Endothelial cell of umbilical vein (primary cell): ENCODE data around the gene GTF2IRD1. TPM values are rescaled to one million over a fixed set of nuclear protein-coding genes. Genes with fewer than 3 reads are reported as not detected.

Experiments used
- BruUV-seq: library from RNA; stranded (reverse); fragments of 400-500 nt; replicated peaks from 2 replicates; lab custom pipeline; 2021; lab: Mats Ljungman, UMichigan
- CTCF ChIA-PET: fragments of 300-600, 350-600 bp; sonication (Branson Sonifier 250); formaldehyde crosslinking; loops from one replicate; lab custom pipeline; 2021; ENCODE audit warnings: antibody characterized with exemption, inconsistent platforms; lab: Charles Lee
- POLR2A ChIA-PET: fragments of 300-600, 350-600 bp; sonication (Branson Sonifier 250); formaldehyde crosslinking; loops from one replicate; lab custom pipeline; 2021; ENCODE audit warnings: antibody characterized with exemption, inconsistent platforms; lab: Charles Lee
- DNase-seq: peaks from one replicate; pipeline ENCODE4 v3.0.0-alpha.2; 2011; ENCODE audit warnings: low read depth, low spot score
- FAIRE-seq: peaks from 2 replicates; lab custom pipeline; 2011; peaks lifted over from hg19 to GRCh38; lab: Jason Lieb, UNC
- H2AFZ ChIP-seq: 2 replicates; pipeline ENCODE4 v1.6.0; 2012; ENCODE audit warnings: low read depth, low read length, control low read depth, inconsistent platforms
- H3K27ac ChIP-seq: 2 replicates; pipeline ENCODE4 v1.5.1; 2011; ENCODE audit warnings: low read depth, mild to moderate bottlenecking, control low read depth, low read length, moderate library complexity; ENCODE audit not compliant: insufficient read depth
- H3K27me3 ChIP-seq, 2 experiments: 2 replicates each; pipeline versions ENCODE4 v1.6.0 to v1.6.1; 2011; ENCODE audit warnings: low read length in 2 of 2, mixed read lengths in 1 of 2; ENCODE audit not compliant: control insufficient read depth in 2 of 2, insufficient read depth in 2 of 2
- H3K36me3 ChIP-seq, 2 experiments: 2 replicates in 1 of 2; 3 replicates in 1 of 2; pipeline ENCODE4 v1.5.1; 2011; ENCODE audit warnings: low read length in 2 of 2, mild to moderate bottlenecking in 1 of 2, moderate library complexity in 1 of 2; ENCODE audit not compliant: control insufficient read depth in 2 of 2, insufficient read depth in 2 of 2; ENCODE audit errors: extremely low read depth in 1 of 2
- H3K4me1 ChIP-seq: 3 replicates; pipeline ENCODE4 v1.5.1; 2011; ENCODE audit warnings: mild to moderate bottlenecking, low read length; ENCODE audit not compliant: control insufficient read depth, insufficient read depth; ENCODE audit errors: extremely low read depth
- H3K4me2 ChIP-seq: 2 replicates; pipeline ENCODE4 v1.6.1; 2011; ENCODE audit warnings: low read length, control low read depth, mixed read lengths; ENCODE audit not compliant: insufficient read depth
- H3K4me3 ChIP-seq, 3 experiments: fragments of 200-600 bp in 1 of 3; sonication (generic), shearing (Covaris generic) in 1 of 3; replicated peaks in 1 of 3; 2 replicates each; pipeline ENCODE4 v1.5.1; 2011 to 2016; ENCODE audit warnings: control low read depth in 3 of 3, low read length in 3 of 3, mild to moderate bottlenecking in 2 of 3, inconsistent platforms in 1 of 3, low read depth in 1 of 3, moderate library complexity in 1 of 3; ENCODE audit not compliant: insufficient read depth in 1 of 3
- H3K79me2 ChIP-seq: 2 replicates; pipeline ENCODE4 v1.6.0; 2012; ENCODE audit warnings: low read length, inconsistent platforms; ENCODE audit not compliant: control insufficient read depth, insufficient read depth
- H3K9ac ChIP-seq: replicated peaks from 2 replicates; pipeline ENCODE3; 2011; ENCODE audit warnings: low read length, control low read depth; ENCODE audit not compliant: insufficient read depth; ENCODE audit errors: extremely low read depth
- H3K9me1 ChIP-seq: replicated peaks from 3 replicates; pipeline ENCODE4 v1.6.0; 2011; ENCODE audit warnings: mild to moderate bottlenecking, low read length; ENCODE audit not compliant: control insufficient read depth, insufficient read depth; ENCODE audit errors: extremely low read depth
- H3K9me3 ChIP-seq: replicated peaks from 2 replicates; pipeline ENCODE4 v1.5.1; 2012; ENCODE audit warnings: low read length, inconsistent platforms; ENCODE audit not compliant: control insufficient read depth, insufficient read depth
- H4K20me1 ChIP-seq: replicated peaks from 2 replicates; pipeline ENCODE3; 2011; ENCODE audit warnings: mild to moderate bottlenecking, low read length; ENCODE audit not compliant: control insufficient read depth, insufficient read depth; ENCODE audit errors: extremely low read depth
- EZH2 ChIP-seq: IDR thresholded peaks from 2 replicates; pipeline ENCODE4 v1.6.1; 2012; ENCODE audit warnings: borderline replicate concordance, low read depth, mild to moderate bottlenecking, moderate library complexity, low read length, inconsistent platforms; ENCODE audit not compliant: severe bottlenecking
- FOS ChIP-seq: IDR thresholded peaks from 2 replicates; pipeline ENCODE4 v1.6.1; 2011; ENCODE audit warnings: mild to moderate bottlenecking, low read length, moderate library complexity, borderline replicate concordance; ENCODE audit not compliant: insufficient read depth
- GATA2 ChIP-seq: IDR thresholded peaks from 2 replicates; pipeline ENCODE4 v1.7.0; 2011; ENCODE audit warnings: low read depth, mild to moderate bottlenecking, moderate library complexity, mixed read lengths, low read length; ENCODE audit not compliant: insufficient read length, insufficient read depth
- JUN ChIP-seq: IDR thresholded peaks from 2 replicates; pipeline ENCODE4 v1.6.1; 2011; ENCODE audit warnings: borderline replicate concordance, low read depth; ENCODE audit not compliant: insufficient read length, insufficient read depth
- MAX ChIP-seq: IDR thresholded peaks from 2 replicates; pipeline ENCODE4 v1.6.1; 2011; ENCODE audit not compliant: insufficient read depth, insufficient read length
- MYC ChIP-seq: IDR thresholded peaks from one replicate; pipeline ENCODE4 v1.6.1; 2011; ENCODE audit warnings: mild to moderate bottlenecking, low read depth, low read length
- POLR2A ChIP-seq: IDR thresholded peaks from 2 replicates; pipeline ENCODE4 v1.6.1; 2012; ENCODE audit warnings: low read depth, mild to moderate bottlenecking, control low read depth, low read length
- POLR2AphosphoS5 ChIP-seq: IDR thresholded peaks from 2 replicates; pipeline ENCODE4 v1.6.1; 2012; ENCODE audit warnings: low read depth, mild to moderate bottlenecking, control low read depth, low read length, moderate library complexity; ENCODE audit not compliant: insufficient read depth
- dilution Hi-C: fragments of 300-500 bp; cut with MboI; formaldehyde crosslinking; loops from one replicate; pipeline ENCODE4 v1.15.0; 2019; ENCODE audit warnings: low sequenced_read_pairs; ENCODE audit not compliant: extremely low pct_ligation_motif_present
- intact Hi-C: fragments of 100-400 bp; cut with micrococcal nuclease; formaldehyde crosslinking; loops from one replicate; pipeline ENCODE4 v1.10.0; 2022
- polyA plus RNA-seq, 4 experiments: library from polyadenylated mRNA; depleted of rRNA in 3 of 4; stranded (reverse) in 3 of 4; unstranded in 1 of 4; fragments of >200 nt; gene quantifications; 2 replicates each; pipeline versions ENCODE4 v1.2.1 to v1.2.3, GENCODE V29; 2011 to 2012; ENCODE audit warnings: missing spikeins in 1 of 4
- total RNA-seq: library from RNA; stranded (reverse); gene quantifications from 2 replicates; pipeline ENCODE4 v1.2.3, GENCODE V29; 2021
- TF ChIP-seq, protein P1 (sequence below), 2 donors: IDR thresholded peaks; 1 replicate in 1 of 2; 2 replicates in 1 of 2; pipeline ENCODE4 v1.5.1; 2011; ENCODE audit warnings: low read length in 2 of 2, mild to moderate bottlenecking in 2 of 2, moderate library complexity in 2 of 2, control low read depth in 1 of 2, inconsistent platforms in 1 of 2, low read depth in 1 of 2; ENCODE audit not compliant: insufficient read depth in 1 of 2; ENCODE audit errors: extremely low read depth in 1 of 2

GTF2IRD1 gene
- total and polyA plus RNA-seq, 2 donors (not counting 3 experiments of a cell fraction or from before 2014, with no cell fraction given), result 14.2 to 24.2 TPM

DNA sequence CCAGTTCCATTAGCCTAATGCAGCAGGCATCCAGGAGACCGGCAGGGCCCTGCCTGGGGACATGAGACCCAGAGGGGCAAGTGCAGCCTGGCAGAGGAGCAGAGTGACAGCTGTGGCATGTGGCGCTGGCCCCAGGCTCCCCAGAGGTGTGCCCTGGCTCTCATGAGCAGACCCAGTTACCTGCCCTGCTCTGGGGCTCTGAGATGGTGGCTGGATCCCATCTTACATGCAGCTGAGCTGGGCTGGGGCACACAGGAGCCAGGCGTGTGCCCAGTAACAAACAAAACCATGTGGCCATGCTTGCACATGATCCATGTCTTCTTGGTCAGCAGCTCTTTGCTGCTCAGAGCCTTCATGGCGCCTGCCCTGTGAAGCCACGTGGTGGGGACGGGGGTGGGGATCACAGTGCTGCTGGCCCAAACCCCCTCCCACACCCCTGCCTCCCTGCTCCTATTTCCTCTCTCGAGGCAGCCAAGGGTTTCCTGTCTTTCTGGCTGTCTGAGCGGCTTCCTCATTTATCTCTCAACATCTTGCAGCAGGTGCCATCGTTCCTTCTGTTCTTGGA lies 163.6 kb downstream of the GTF2IRD1 start:
- ChIA-PET CTCF (interaction anchor here (0.6 to 1.0 kb wide), 3 partner anchors 10 to 85 kb away, joined by 3 to 4 read pairs (median 3); no protein-coding TSS in a partner anchor), POLR2A (no interaction called here)
- intact Hi-C loops (no loop called here), dilution Hi-C loops (no loop called here)
- Histone ChIP-seq H3K27me3 (no peaks in the 10 kb centered on the region), H3K9ac (no peak overlapping the region), H3K9me3 (no peaks in the 10 kb centered on the region), H3K4me2 (no peak overlapping the region), H3K9me1 (no peaks in the 10 kb centered on the region), H3K36me3 (no peaks in the 10 kb centered on the region), H3K79me2 (no peaks in the 10 kb centered on the region), H3K4me1 (peaks cover 3% of the 10 kb centered on the region), H2AFZ (peak overlapping the region; percentile 66), H4K20me1 (no peaks in the 10 kb centered on the region), H3K4me3 (no peak overlapping the region), H3K27ac (no peak overlapping the region)
- BruUV-seq, result no TSS peak
- FAIRE-seq, result peak; percentile 81
- DNase-seq, result peak; percentile 37
- TF ChIP-seq MYC (peak; percentile 33), FOS (no peak), MAX (peak; percentile 58)

GRCh38 chr7:74619235-74619860 lies 165.6 kb downstream of the GTF2IRD1 start:
- DNase-seq (no peak), FAIRE-seq (no peak)
- Histone ChIP-seq H3K27ac (no peak overlapping the region), H3K9ac (no peak overlapping the region), H3K4me3 (no peak overlapping the region), H3K4me2 (no peak overlapping the region), H4K20me1 (no peaks in the 10 kb centered on the region), H3K79me2 (no peaks in the 10 kb centered on the region), H3K36me3 (no peaks in the 10 kb centered on the region), H3K9me1 (no peaks in the 10 kb centered on the region), H3K4me1 (peaks cover 3% of the 10 kb centered on the region), H2AFZ (peak overlapping the region; percentile 11), H3K9me3 (no peaks in the 10 kb centered on the region), H3K27me3 (no peaks in the 10 kb centered on the region)
- dilution Hi-C loops, result no loop called here
- TF ChIP-seq EZH2 (no peak), JUN (no peak), POLR2AphosphoS5 (no peak), GATA2 (no peak), MAX (no peak), MYC (no peak), POLR2A (no peak), FOS (no peak)
- TF ChIP-seq, protein P1, sequence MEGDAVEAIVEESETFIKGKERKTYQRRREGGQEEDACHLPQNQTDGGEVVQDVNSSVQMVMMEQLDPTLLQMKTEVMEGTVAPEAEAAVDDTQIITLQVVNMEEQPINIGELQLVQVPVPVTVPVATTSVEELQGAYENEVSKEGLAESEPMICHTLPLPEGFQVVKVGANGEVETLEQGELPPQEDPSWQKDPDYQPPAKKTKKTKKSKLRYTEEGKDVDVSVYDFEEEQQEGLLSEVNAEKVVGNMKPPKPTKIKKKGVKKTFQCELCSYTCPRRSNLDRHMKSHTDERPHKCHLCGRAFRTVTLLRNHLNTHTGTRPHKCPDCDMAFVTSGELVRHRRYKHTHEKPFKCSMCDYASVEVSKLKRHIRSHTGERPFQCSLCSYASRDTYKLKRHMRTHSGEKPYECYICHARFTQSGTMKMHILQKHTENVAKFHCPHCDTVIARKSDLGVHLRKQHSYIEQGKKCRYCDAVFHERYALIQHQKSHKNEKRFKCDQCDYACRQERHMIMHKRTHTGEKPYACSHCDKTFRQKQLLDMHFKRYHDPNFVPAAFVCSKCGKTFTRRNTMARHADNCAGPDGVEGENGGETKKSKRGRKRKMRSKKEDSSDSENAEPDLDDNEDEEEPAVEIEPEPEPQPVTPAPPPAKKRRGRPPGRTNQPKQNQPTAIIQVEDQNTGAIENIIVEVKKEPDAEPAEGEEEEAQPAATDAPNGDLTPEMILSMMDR (IDR thresholded peaks at IDR 0.05; ENCODE audit: extremely low read depth in 1 of 2, insufficient read depth in 1 of 2, low read depth in 1 of 2, low read length in 2 of 2), result no peak
- BruUV-seq, result no TSS peak
- ChIA-PET POLR2A (no interaction called here), CTCF (interaction anchor here (1.3 kb wide), 1 partner anchor 11 kb away, joined by 3 read pairs; no protein-coding TSS in a partner anchor)
- intact Hi-C loops, result no loop called here
